ENCODE results near the gene GLI3. TPM values are rescaled to one million over a fixed set of nuclear protein-coding genes. Genes with fewer than 3 reads are reported as not detected.

GLI3 gene
- total and polyA plus RNA-seq, 4 experiments from 2014 or later: 0.06 to 0.13 TPM; not detected in 2

- Histone ChIP-seq H3K4me1 (ENCODE audit: insufficient read depth, low read length) (no peaks in the 10 kb centered on the region), H3K27me3 (ENCODE audit: insufficient read depth, low read length) (no peaks in the 10 kb centered on the region), H3K36me3 (ENCODE audit: insufficient read depth, low read length) (no peaks in the 10 kb centered on the region), H3K9me3 (ENCODE audit: control insufficient read depth in 1 of 2, low read length in 2 of 2) (no peaks in the 10 kb centered on the region), H3K4me3 (ENCODE audit: low read length in 2 of 2) (no peak overlapping the region), H3K27ac (ENCODE audit: low read depth, low read length) (no peak overlapping the region)
- no peak overlapping the region for H3K27ac Mint-ChIP-seq
- intact Hi-C loops (cut with micrococcal nuclease): no loop called here
- no peak for DNase-seq
- no peaks in the 10 kb centered on the region for H3K36me3 Mint-ChIP-seq
- no peak overlapping the region for H3K4me3 Mint-ChIP-seq
- ChIA-PET CTCF (ENCODE audit: partially characterized antibody) (no interaction called here), POLR2A (ENCODE audit: partially characterized antibody) (no interaction called here)
- H3K27me3 Mint-ChIP-seq: peaks cover 2 to 4% of the 10 kb centered on the region in 2 donors
- H3K4me1 Mint-ChIP-seq: no peaks in the 10 kb centered on the region
- peaks cover 0 to 3% (median 0%) of the 10 kb centered on the region in 8 donors for H3K9me3 Mint-ChIP-seq
Observed at GRCh38 chr7:42219447-42219846, 17.6 kb downstream of the GLI3 start.

- Mint-ChIP-seq H3K4me1 (no peaks in the 10 kb centered on the region), H3K9me3 (peaks cover 0 to 2% (median 0%) of the 10 kb centered on the region in 8 donors), H3K27me3 (peaks cover 2 to 4% of the 10 kb centered on the region in 2 donors), H3K27ac (no peak overlapping the region), H3K36me3 (no peaks in the 10 kb centered on the region), H3K4me3 (no peak overlapping the region)
- Histone ChIP-seq H3K4me1 (ENCODE audit: insufficient read depth, low read length) (no peaks in the 10 kb centered on the region), H3K9me3 (ENCODE audit: control insufficient read depth in 1 of 2, low read length in 2 of 2) (no peaks in the 10 kb centered on the region), H3K27ac (ENCODE audit: low read depth, low read length) (no peak overlapping the region), H3K27me3 (ENCODE audit: insufficient read depth, low read length) (no peaks in the 10 kb centered on the region), H3K4me3 (ENCODE audit: low read length in 2 of 2) (no peak overlapping the region), H3K36me3 (ENCODE audit: insufficient read depth, low read length) (no peaks in the 10 kb centered on the region)
- ChIA-PET CTCF (ENCODE audit: partially characterized antibody) (no interaction called here), POLR2A (ENCODE audit: partially characterized antibody) (no interaction called here)
- DNase-seq: no peak
- intact Hi-C loops (cut with micrococcal nuclease): no loop called here
Observed at GRCh38 chr7:42218248-42218647, 18.8 kb downstream of the GLI3 start.

GRCh38 chr7:42217548-42217947 lies 19.5 kb downstream of the GLI3 start:
- Histone ChIP-seq H3K36me3 (ENCODE audit: insufficient read depth, low read length) (no peaks in the 10 kb centered on the region), H3K27me3 (ENCODE audit: insufficient read depth, low read length) (no peaks in the 10 kb centered on the region), H3K9me3 (ENCODE audit: control insufficient read depth in 1 of 2, low read length in 2 of 2) (no peaks in the 10 kb centered on the region), H3K27ac (ENCODE audit: low read depth, low read length) (no peak overlapping the region), H3K4me3 (ENCODE audit: low read length in 2 of 2) (no peak overlapping the region), H3K4me1 (ENCODE audit: insufficient read depth, low read length) (no peaks in the 10 kb centered on the region)
- Mint-ChIP-seq H3K27ac (no peak overlapping the region), H3K4me3 (no peak overlapping the region), H3K36me3 (no peaks in the 10 kb centered on the region), H3K9me3 (peaks cover 0 to 4% (median 0%) of the 10 kb centered on the region in 8 donors), H3K27me3 (peaks cover 2 to 4% of the 10 kb centered on the region in 2 donors), H3K4me1 (no peaks in the 10 kb centered on the region)
- intact Hi-C loops (cut with micrococcal nuclease): no loop called here
- ChIA-PET POLR2A (ENCODE audit: partially characterized antibody) (no interaction called here), CTCF (ENCODE audit: partially characterized antibody) (no interaction called here)
- no peak for DNase-seq

GRCh38 chr7:42217053-42217452 lies 20.0 kb downstream of the GLI3 start:
- intact Hi-C loops (cut with micrococcal nuclease): no loop called here
- H3K4me1 ChIP-seq (ENCODE audit: insufficient read depth, low read length): no peaks in the 10 kb centered on the region
- POLR2A ChIA-PET (ENCODE audit: partially characterized antibody): no interaction called here
- H3K4me3 ChIP-seq (ENCODE audit: low read length in 2 of 2): no peak overlapping the region
- Mint-ChIP-seq H3K27me3 (peaks cover 2 to 4% of the 10 kb centered on the region in 2 donors), H3K9me3 (peaks cover 0 to 6% (median 0%) of the 10 kb centered on the region in 8 donors), H3K4me1 (no peaks in the 10 kb centered on the region), H3K36me3 (no peaks in the 10 kb centered on the region), H3K27ac (no peak overlapping the region), H3K4me3 (no peak overlapping the region)
- DNase-seq: no peak
- H3K27me3 ChIP-seq (ENCODE audit: insufficient read depth, low read length): no peaks in the 10 kb centered on the region
- H3K36me3 ChIP-seq (ENCODE audit: insufficient read depth, low read length): no peaks in the 10 kb centered on the region
- no peaks in the 10 kb centered on the region for H3K9me3 ChIP-seq (ENCODE audit: control insufficient read depth in 1 of 2, low read length in 2 of 2)
- CTCF ChIA-PET (ENCODE audit: partially characterized antibody): no interaction called here
- no peak overlapping the region for H3K27ac ChIP-seq (ENCODE audit: low read depth, low read length)

GRCh38 chr7:42214060-42214679 lies 22.8 kb downstream of the GLI3 start:
- no peak overlapping the region for H3K4me3 ChIP-seq (ENCODE audit: low read length in 2 of 2)
- no peaks in the 10 kb centered on the region for H3K36me3 ChIP-seq (ENCODE audit: insufficient read depth, low read length)
- Mint-ChIP-seq H3K9me3 (peaks cover 0 to 4% (median 0%) of the 10 kb centered on the region in 8 donors), H3K4me1 (no peaks in the 10 kb centered on the region), H3K36me3 (no peaks in the 10 kb centered on the region), H3K4me3 (no peak overlapping the region), H3K27me3 (no peaks in the 10 kb centered on the region), H3K27ac (no peak overlapping the region)
- no peaks in the 10 kb centered on the region for H3K27me3 ChIP-seq (ENCODE audit: insufficient read depth, low read length)
- ChIA-PET POLR2A (ENCODE audit: partially characterized antibody) (no interaction called here), CTCF (ENCODE audit: partially characterized antibody) (no interaction called here)
- H3K27ac ChIP-seq (ENCODE audit: low read depth, low read length): no peak overlapping the region
- no peaks in the 10 kb centered on the region for H3K9me3 ChIP-seq (ENCODE audit: control insufficient read depth in 1 of 2, low read length in 2 of 2)
- no peak for DNase-seq
- no peaks in the 10 kb centered on the region for H3K4me1 ChIP-seq (ENCODE audit: insufficient read depth, low read length)
- intact Hi-C loops (cut with micrococcal nuclease): no loop called here

GRCh38 chr7:42213093-42213492 lies 23.9 kb downstream of the GLI3 start:
- intact Hi-C loops (cut with micrococcal nuclease): no loop called here
- Mint-ChIP-seq H3K9me3 (peaks cover 0 to 4% (median 0%) of the 10 kb centered on the region in 8 donors), H3K4me1 (no peaks in the 10 kb centered on the region), H3K27me3 (no peaks in the 10 kb centered on the region), H3K4me3 (no peak overlapping the region), H3K36me3 (no peaks in the 10 kb centered on the region), H3K27ac (no peak overlapping the region)
- CTCF ChIA-PET (ENCODE audit: partially characterized antibody): no interaction called here
- H3K27me3 ChIP-seq (ENCODE audit: insufficient read depth, low read length): no peaks in the 10 kb centered on the region
- no peaks in the 10 kb centered on the region for H3K9me3 ChIP-seq (ENCODE audit: control insufficient read depth in 1 of 2, low read length in 2 of 2)
- DNase-seq: no peak
- H3K36me3 ChIP-seq (ENCODE audit: insufficient read depth, low read length): no peaks in the 10 kb centered on the region
- no peak overlapping the region for H3K4me3 ChIP-seq (ENCODE audit: low read length in 2 of 2)
- no peak overlapping the region for H3K27ac ChIP-seq (ENCODE audit: low read depth, low read length)
- POLR2A ChIA-PET (ENCODE audit: partially characterized antibody): no interaction called here
- H3K4me1 ChIP-seq (ENCODE audit: insufficient read depth, low read length): no peaks in the 10 kb centered on the region

- CTCF ChIA-PET (ENCODE audit: partially characterized antibody): no interaction called here
Observed at GRCh38 chr7:42212541-42213090, 24.4 kb downstream of the GLI3 start.

More at GRCh38 chr7:42212541-42213090, 24.4 kb downstream of the GLI3 start:
- intact Hi-C loops (cut with micrococcal nuclease): no loop called here
- Mint-ChIP-seq H3K27me3 (no peaks in the 10 kb centered on the region), H3K27ac (no peak overlapping the region), H3K4me1 (no peaks in the 10 kb centered on the region), H3K9me3 (peaks cover 0 to 4% (median 0%) of the 10 kb centered on the region in 8 donors), H3K4me3 (no peak overlapping the region), H3K36me3 (no peaks in the 10 kb centered on the region)
- DNase-seq: no peak
- Histone ChIP-seq H3K4me1 (ENCODE audit: insufficient read depth, low read length) (no peaks in the 10 kb centered on the region), H3K36me3 (ENCODE audit: insufficient read depth, low read length) (no peaks in the 10 kb centered on the region), H3K9me3 (ENCODE audit: control insufficient read depth in 1 of 2, low read length in 2 of 2) (no peaks in the 10 kb centered on the region), H3K27ac (ENCODE audit: low read depth, low read length) (no peak overlapping the region), H3K4me3 (ENCODE audit: low read length in 2 of 2) (no peak overlapping the region), H3K27me3 (ENCODE audit: insufficient read depth, low read length) (no peaks in the 10 kb centered on the region)
- POLR2A ChIA-PET (ENCODE audit: partially characterized antibody): no interaction called here

All from CD4-positive, alpha-beta memory T cell (primary cell).